SK-N-SH (cell line): ENCODE measurements around the gene SAMD4A. TPM values are rescaled to one million over a fixed set of nuclear protein-coding genes. Genes with fewer than 3 reads are reported as not detected.

ENCODE experiments used
- CTCF ChIA-PET: fragments of 300-600, 350-600 bp; formaldehyde crosslinking; extraction: SDS; loops from one replicate; lab custom pipeline; 2021; lab: Yijun Ruan, JAX
- POLR2A ChIA-PET: fragments of 350-600 bp; sonication (Branson Sonifier 250); formaldehyde crosslinking; extraction: SDS; loops from one replicate; lab custom pipeline; 2020; ENCODE audit warnings: antibody characterized with exemption, inconsistent platforms; lab: Yijun Ruan, JAX
- DNase-seq: peaks from one replicate; pipeline ENCODE4 v3.0.0; 2012
- H2AFZ ChIP-seq: fragments of 200-600 bp; sonication (generic); 2 replicates; pipeline ENCODE4 v1.8.1; 2016; ENCODE audit warnings: antibody characterized with exemption, mild to moderate bottlenecking, low read depth
- H3F3A ChIP-seq: fragments of 200-600 bp; sonication (generic); replicated peaks from 2 replicates; pipeline ENCODE3; 2016; ENCODE audit warnings: antibody characterized with exemption, mild to moderate bottlenecking; ENCODE audit not compliant: insufficient read depth
- H3K27ac ChIP-seq, 2 experiments: fragments of 200-500 bp in 1 of 2; fragments of 200-600 bp in 1 of 2; sonication (Bioruptor generic) in 1 of 2; sonication (generic), shearing (Covaris generic) in 1 of 2; 2 replicates each; pipeline versions ENCODE4 v1.5.1 to v1.6.1; 2014 to 2016; ENCODE audit warnings: low read depth in 2 of 2, inconsistent platforms in 1 of 2, low read length in 1 of 2, mild to moderate bottlenecking in 1 of 2, mixed read lengths in 1 of 2
- H3K27me3 ChIP-seq: fragments of 200-600 bp; sonication (generic), shearing (Covaris generic); 2 replicates; pipeline ENCODE4 v1.6.1; 2016; ENCODE audit warnings: mixed run types; ENCODE audit not compliant: insufficient read depth
- H3K36me3 ChIP-seq, 2 experiments: fragments of 200-500 bp in 1 of 2; fragments of 200-600 bp in 1 of 2; sonication (Bioruptor generic) in 1 of 2; sonication (generic) in 1 of 2; replicated peaks in 1 of 2; 2 replicates each; pipeline versions ENCODE3 to v1.5.1; 2014 to 2016; ENCODE audit warnings: low read length in 1 of 2, mild to moderate bottlenecking in 1 of 2; ENCODE audit not compliant: insufficient read depth in 2 of 2, control insufficient read depth in 1 of 2
- H3K4me1 ChIP-seq, 2 experiments: fragments of 200-500 bp in 1 of 2; fragments of 200-600 bp in 1 of 2; sonication (Bioruptor generic) in 1 of 2; sonication (generic), shearing (Covaris generic) in 1 of 2; 2 replicates each; pipeline versions ENCODE4 v1.5.1 to v1.6.1; 2014 to 2016; ENCODE audit warnings: low read depth in 1 of 2, low read length in 1 of 2, mixed run types in 1 of 2; ENCODE audit not compliant: insufficient read depth in 2 of 2, control insufficient read depth in 1 of 2
- H3K4me2 ChIP-seq: fragments of 200-600 bp; sonication (generic), shearing (Covaris generic); 2 replicates; pipeline ENCODE4 v1.6.1; 2017; ENCODE audit warnings: mixed run types
- H3K4me3 ChIP-seq, 2 experiments: fragments of 200-500 bp in 1 of 2; fragments of 200-600 bp in 1 of 2; sonication (Bioruptor generic) in 1 of 2; sonication (generic), shearing (Covaris generic) in 1 of 2; 2 replicates each; pipeline versions ENCODE4 v1.5.1 to v1.8.1; 2014 to 2016; ENCODE audit warnings: low read depth in 2 of 2, inconsistent platforms in 1 of 2, low read length in 1 of 2, mild to moderate bottlenecking in 1 of 2, mixed read lengths in 1 of 2, moderate library complexity in 1 of 2
- H3K79me2 ChIP-seq: fragments of 200-600 bp; sonication (generic); 2 replicates; pipeline ENCODE4 v1.8.1; 2017; ENCODE audit warnings: mild to moderate bottlenecking; ENCODE audit not compliant: insufficient read depth
- H3K9ac ChIP-seq: fragments of 200-600 bp; sonication (generic); 2 replicates; pipeline ENCODE4 v1.6.1; 2017; ENCODE audit warnings: mixed run types
- H3K9me2 ChIP-seq: fragments of 200-600 bp; sonication (generic); 2 replicates; pipeline ENCODE4 v1.6.1; 2017; ENCODE audit warnings: mixed run types
- H3K9me3 ChIP-seq: fragments of 200-600 bp; sonication (generic); 2 replicates; pipeline ENCODE4 v1.6.1; 2017; ENCODE audit warnings: mixed run types, mild to moderate bottlenecking, moderate library complexity
- H4K20me1 ChIP-seq: fragments of 200-600 bp; sonication (generic); 2 replicates; pipeline ENCODE4 v1.6.1; 2017; ENCODE audit warnings: mild to moderate bottlenecking, mixed run types; ENCODE audit not compliant: insufficient read depth
- CTCF ChIP-seq: fragments of 200-600 bp; sonication (generic); IDR thresholded peaks from 2 replicates; pipeline ENCODE4 v1.6.1; 2017; ENCODE audit warnings: antibody characterized with exemption, mild to moderate bottlenecking, moderate library complexity
- EP300 ChIP-seq, 2 experiments: IDR thresholded peaks; 2 replicates each; pipeline versions ENCODE4 v1.4.0 to v1.6.1; 2012; ENCODE audit warnings: borderline replicate concordance in 1 of 2, low read depth in 1 of 2, low read length in 1 of 2
- PBX3 ChIP-seq: IDR thresholded peaks from 2 replicates; pipeline ENCODE4; 2012
- REST ChIP-seq: IDR thresholded peaks from 2 replicates; pipeline ENCODE4 v1.6.1; 2012; ENCODE audit warnings: mild to moderate bottlenecking, low read depth, low read length, moderate library complexity
- RFX5 ChIP-seq: IDR thresholded peaks from 2 replicates; pipeline ENCODE4 v1.6.1; 2012; ENCODE audit warnings: mild to moderate bottlenecking, improper control_type of control experiment, low read length
- RXRA ChIP-seq: IDR thresholded peaks from 2 replicates; pipeline ENCODE4 v1.4.0; 2012; ENCODE audit warnings: low read depth, mild to moderate bottlenecking, borderline replicate concordance
- SIN3A ChIP-seq: IDR thresholded peaks from 2 replicates; pipeline ENCODE4 v1.6.1; 2012; ENCODE audit warnings: low read depth, mild to moderate bottlenecking, low read length, moderate library complexity, borderline replicate concordance
- SMC3 ChIP-seq: IDR thresholded peaks from 2 replicates; pipeline ENCODE4 v1.6.1; 2012; ENCODE audit warnings: low read depth, low read length, improper control_type of control experiment
- polyA plus RNA-seq, 3 experiments: library from polyadenylated mRNA; depleted of rRNA; stranded (reverse); fragments of >200 nt; gene quantifications; 2 replicates each; pipeline ENCODE4 v1.2.3, GENCODE V29; 2012

The SAMD4A gene
- polyA plus RNA-seq, 1 of the 3 experiments (the other 2 are of a cell fraction), result 5.0 TPM

GRCh38 chr14:54590481-54590880, 23.6 kb downstream of the SAMD4A start:
- H3F3A ChIP-seq, result peaks cover 36% of the 10 kb centered on the region
- no peak overlapping the region for H3K4me2 ChIP-seq
- H3K4me1 ChIP-seq, result peaks cover 0 to 50% of the 10 kb centered on the region in 2 experiments; a peak in 2 of 4 replicates

More at GRCh38 chr14:54590481-54590880, 23.6 kb downstream of the SAMD4A start:
- no peaks in the 10 kb centered on the region for H3K9me2 ChIP-seq
- peaks cover 0 to 11% of the 10 kb centered on the region in 2 experiments for H3K36me3 ChIP-seq
- TF ChIP-seq CTCF (no peak), PBX3 (no peak), RFX5 (no peak), SMC3 (no peak), RXRA (no peak), SIN3A (no peak), REST (no peak), EP300 (IDR thresholded peaks at IDR 0.05; ENCODE audit: borderline replicate concordance in 1 of 2, low read depth in 1 of 2, low read length in 1 of 2) (no peak)
- no peak overlapping the region for H2AFZ ChIP-seq
- no peak for DNase-seq
- H3K79me2 ChIP-seq, result peaks cover 100% of the 10 kb centered on the region
- ChIA-PET CTCF (interaction anchor here (0.6 to 2.7 kb wide), 5 partner anchors 8 to 183 kb away, joined by 3 to 9 read pairs (median 4); no protein-coding TSS in a partner anchor), POLR2A (no interaction called here)
- H3K4me3 ChIP-seq, result no peak overlapping the region
- H3K27ac ChIP-seq, result peak overlapping the region in 1 of 2 experiments; percentile 48; a peak in 1 of 4 replicates
- H3K27me3 ChIP-seq, result no peaks in the 10 kb centered on the region
- H4K20me1 ChIP-seq, result peaks cover 50% of the 10 kb centered on the region
- no peak overlapping the region for H3K9ac ChIP-seq
- peaks cover 4% of the 10 kb centered on the region for H3K9me3 ChIP-seq
